IPS-15b (cell line): ENCODE results near the gene TNRC6B.

Experiments
- H3K27me3 ChIP-seq: one replicate; pipeline ENCODE4 v1.6.1; 2013; ENCODE audit warnings: low read length; ENCODE audit not compliant: control insufficient read depth, insufficient read depth
- H3K36me3 ChIP-seq: one replicate; pipeline ENCODE4 v1.6.1; 2013; ENCODE audit warnings: low read length; ENCODE audit not compliant: control insufficient read depth, insufficient read depth
- H3K4me1 ChIP-seq: one replicate; pipeline ENCODE4 v1.6.1; 2013; ENCODE audit warnings: mild to moderate bottlenecking, low read length; ENCODE audit not compliant: control insufficient read depth, insufficient read depth
- H3K4me3 ChIP-seq: one replicate; pipeline ENCODE4 v1.5.1; 2013; ENCODE audit warnings: low read depth, low read length
- H3K9ac ChIP-seq: one replicate; pipeline ENCODE4 v1.6.1; 2013; ENCODE audit warnings: low read depth, mild to moderate bottlenecking, low read length
- H3K9me3 ChIP-seq: one replicate; pipeline ENCODE4 v1.6.1; 2013; ENCODE audit warnings: mild to moderate bottlenecking, low read length; ENCODE audit not compliant: control insufficient read depth, insufficient read depth

The TNRC6B gene

DNA sequence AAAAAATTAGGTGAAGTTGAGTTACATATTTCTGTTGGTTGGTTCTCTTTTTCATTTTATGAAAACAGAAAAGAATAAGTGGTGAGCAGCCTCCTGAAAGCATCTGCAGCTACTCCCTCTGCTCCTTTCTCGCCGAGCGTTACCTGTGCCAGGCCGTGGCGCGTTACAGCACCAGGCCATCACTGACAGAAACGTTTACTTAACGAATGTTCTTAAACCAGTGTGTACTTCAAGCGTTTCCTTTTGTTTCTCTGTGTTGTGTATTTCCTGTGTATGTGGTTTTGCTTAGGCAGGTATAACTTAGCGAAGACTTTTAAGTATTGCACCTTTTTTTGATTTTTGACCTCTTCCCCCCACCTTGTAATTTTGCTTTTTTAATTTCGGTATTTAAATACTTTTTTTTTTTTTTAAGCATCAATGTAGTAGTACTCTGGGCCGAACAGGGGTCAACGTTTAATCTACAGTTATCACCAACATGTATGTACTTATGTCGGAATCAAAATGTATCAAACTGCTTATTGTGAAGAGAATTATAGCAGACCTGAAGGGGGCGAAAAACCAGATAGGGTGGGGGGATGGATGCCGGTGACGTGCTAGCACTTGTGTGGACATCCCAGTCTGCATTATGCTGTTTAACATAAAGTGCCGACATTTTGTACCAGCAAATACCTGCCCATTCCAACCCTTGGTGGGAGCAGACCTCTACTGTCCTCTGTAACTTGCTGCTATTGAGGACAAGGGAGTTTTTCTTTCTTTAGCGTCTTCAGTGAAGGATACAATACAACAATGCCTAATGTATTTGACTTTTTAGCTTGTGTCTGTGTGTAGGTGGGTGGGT, 147.0 kb downstream of the TNRC6B start:
- Histone ChIP-seq H3K9me3 (no peaks in the 10 kb centered on the region), H3K4me3 (no peak overlapping the region), H3K9ac (no peak overlapping the region), H3K27me3 (no peaks in the 10 kb centered on the region), H3K36me3 (peaks cover 21% of the 10 kb centered on the region), H3K4me1 (peaks cover 16% of the 10 kb centered on the region)

DNA sequence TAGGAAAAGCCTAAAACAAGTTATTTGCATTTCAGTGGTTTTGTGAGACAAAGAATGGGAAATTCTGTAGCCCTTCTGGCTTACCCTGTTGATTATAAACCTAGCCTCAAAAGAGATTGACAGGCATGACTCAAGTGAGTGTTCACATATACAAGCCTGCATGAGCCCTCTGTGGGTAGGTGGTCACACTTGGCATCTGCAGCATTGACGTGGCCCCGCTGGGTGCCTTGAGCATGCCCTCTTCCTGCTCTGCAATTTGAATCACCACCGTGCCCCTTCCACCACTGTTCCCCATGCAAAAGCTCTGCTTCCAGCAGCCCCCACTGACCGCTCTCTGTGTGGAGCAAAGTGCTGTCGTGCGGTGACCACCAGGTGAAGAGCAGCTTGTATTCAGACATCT, 147.6 kb downstream of the TNRC6B start:
- H3K9me3 ChIP-seq, result no peaks in the 10 kb centered on the region
- peaks cover 21% of the 10 kb centered on the region for H3K36me3 ChIP-seq
- H3K4me3 ChIP-seq, result no peak overlapping the region
- peaks cover 16% of the 10 kb centered on the region for H3K4me1 ChIP-seq
- no peak overlapping the region for H3K9ac ChIP-seq
- H3K27me3 ChIP-seq, result no peaks in the 10 kb centered on the region

DNA sequence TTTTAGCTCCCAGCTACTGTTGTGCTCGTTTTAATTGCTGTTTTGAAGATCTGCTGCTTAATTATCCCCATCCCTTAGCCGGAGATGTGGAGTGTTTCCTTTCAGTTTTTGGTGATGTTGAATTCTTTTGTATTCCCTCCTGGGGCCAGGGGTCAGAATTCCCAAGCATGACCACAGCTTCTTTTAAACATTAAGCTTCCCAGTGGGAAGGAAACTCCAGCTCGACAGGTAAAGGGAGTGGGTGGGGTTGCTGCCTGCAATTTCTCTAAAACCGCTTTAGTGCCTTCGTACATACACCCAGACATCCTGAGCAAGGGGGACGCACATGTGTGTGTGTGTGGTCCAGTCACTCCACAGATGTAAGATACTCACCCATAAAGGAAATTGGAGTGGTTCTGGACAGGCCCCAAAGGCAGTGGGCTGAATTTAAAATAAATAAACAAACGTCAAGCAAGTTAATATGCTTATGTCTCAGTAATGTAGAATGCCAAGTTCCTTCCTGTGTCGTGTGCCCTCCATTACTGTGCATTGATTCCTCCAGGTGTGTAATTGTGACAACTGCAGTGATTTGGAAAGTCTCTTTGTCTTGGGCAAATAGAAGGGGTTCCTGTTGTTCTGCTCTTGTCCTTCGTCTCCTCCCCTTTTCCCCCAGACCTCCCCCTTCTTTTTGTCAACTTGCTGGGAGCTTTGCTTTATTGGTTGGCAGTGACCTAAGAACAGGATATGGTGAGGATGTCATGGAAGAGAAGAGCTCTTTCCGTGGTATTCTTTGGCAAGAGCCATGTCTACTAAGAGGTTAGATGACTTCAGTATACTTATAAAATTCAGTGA, 149.4 kb downstream of the TNRC6B start:
- Histone ChIP-seq H3K27me3 (no peaks in the 10 kb centered on the region), H3K9me3 (no peaks in the 10 kb centered on the region), H3K9ac (no peak overlapping the region), H3K4me3 (no peak overlapping the region), H3K4me1 (peaks cover 32% of the 10 kb centered on the region), H3K36me3 (peaks cover 9% of the 10 kb centered on the region)

DNA sequence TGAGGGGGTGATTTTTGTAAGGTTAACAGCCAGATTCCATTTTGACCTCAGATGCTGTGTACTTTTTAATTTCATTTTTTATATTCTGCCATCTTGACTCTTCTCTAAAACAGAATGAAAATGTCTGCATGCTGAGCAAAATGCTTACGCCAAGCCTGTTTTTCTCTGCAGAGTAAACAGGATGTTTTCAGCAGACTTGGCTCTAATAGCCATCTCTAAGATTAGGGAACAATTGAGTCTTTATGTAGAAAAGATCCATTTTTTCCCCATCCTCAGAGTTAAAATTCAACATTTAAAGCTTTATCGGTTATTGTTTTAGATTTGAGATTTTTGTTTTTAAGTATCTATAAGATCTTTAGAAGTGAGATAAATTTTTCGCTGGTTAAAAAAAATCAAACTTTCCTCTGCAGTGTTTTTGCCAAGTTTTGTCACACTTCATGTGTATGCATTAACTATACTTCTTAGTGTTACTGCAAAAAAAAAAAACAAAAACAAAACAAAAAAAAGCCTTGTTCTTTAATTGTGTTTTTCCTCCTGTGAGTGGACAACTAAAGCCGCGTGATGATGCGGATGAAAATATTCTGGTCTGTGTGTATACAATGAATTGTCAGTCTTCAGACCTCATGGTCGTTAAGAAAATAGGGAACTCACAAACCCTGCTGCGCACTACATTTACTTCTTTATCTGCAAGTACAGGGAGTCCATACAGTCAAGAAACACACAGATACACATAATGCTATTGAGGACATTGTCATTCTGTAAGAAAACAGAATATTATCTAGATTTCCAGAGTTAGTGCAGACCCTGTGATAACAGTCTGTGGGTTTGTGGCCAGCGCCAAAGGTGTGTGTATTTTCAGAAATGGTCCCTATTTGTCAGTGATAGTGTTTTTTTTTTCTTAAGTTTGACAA, 151.1 kb downstream of the TNRC6B start:
- Histone ChIP-seq H3K27me3 (no peaks in the 10 kb centered on the region), H3K4me1 (peaks cover 40% of the 10 kb centered on the region), H3K4me3 (no peak overlapping the region), H3K36me3 (no peaks in the 10 kb centered on the region), H3K9me3 (no peaks in the 10 kb centered on the region), H3K9ac (no peak overlapping the region)

DNA sequence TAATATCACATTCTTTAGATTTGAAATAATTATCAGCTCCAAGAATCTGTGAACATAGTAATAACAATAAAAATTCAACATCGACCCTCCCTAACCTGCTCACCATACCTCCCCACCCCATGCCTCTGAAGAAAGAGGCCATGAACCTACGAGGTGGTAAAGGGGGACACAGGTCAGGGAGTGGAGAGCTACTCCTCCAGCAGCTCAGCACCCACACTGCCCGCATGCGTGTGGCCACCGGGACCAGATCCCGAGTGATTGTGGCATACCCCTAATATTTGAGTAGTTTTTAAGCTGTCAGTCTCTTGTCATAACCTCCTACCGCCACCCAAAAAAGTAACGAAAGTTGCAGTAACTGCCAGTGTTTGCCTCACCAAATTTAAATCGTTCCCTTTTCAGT, 151.7 kb downstream of the TNRC6B start:
- no peaks in the 10 kb centered on the region for H3K9me3 ChIP-seq
- peaks cover 38% of the 10 kb centered on the region for H3K4me1 ChIP-seq
- H3K4me3 ChIP-seq, result no peak overlapping the region
- no peaks in the 10 kb centered on the region for H3K27me3 ChIP-seq
- H3K9ac ChIP-seq, result no peak overlapping the region
- no peaks in the 10 kb centered on the region for H3K36me3 ChIP-seq

DNA sequence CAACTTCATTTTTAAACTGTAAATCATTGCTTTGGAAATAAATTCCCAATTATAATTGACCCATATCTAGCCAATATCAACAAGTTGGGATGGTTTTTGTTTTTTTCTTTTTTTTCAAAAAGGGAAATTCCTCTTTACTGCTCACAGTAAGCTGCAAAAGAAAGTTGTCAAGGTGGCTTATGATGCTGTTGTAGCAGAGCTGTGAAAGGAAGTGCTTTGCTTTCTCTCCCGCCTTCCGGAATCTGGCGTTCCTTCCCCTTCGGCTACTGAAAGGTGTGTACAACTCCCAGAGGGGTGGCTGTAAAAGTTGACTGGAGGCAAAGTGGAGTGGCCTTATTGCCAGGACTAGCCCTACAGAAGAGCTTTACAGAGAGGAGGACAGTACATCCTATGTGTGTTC, 152.4 kb downstream of the TNRC6B start:
- Histone ChIP-seq H3K4me3 (no peak overlapping the region), H3K4me1 (peaks cover 43% of the 10 kb centered on the region), H3K9me3 (no peaks in the 10 kb centered on the region), H3K9ac (no peak overlapping the region), H3K36me3 (no peaks in the 10 kb centered on the region), H3K27me3 (no peaks in the 10 kb centered on the region)

DNA sequence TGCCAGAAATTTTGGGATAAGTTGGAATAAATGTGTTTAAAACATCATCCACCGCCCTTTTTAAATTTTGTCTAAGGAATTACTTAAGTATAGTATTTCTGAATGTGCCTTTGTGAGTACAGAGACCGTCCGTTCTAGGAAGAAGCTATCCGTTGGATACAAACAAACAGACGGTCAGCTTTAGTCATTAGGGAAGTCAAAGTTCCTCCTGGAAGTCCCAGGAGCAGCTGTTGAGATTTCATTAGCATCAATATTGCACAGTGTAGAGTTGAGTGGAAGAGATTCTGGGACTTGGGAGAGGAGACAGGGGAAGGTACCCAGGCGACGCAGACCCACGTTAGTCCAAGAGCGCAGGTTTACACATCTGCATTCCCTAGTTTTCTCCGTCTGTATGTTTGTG, 152.9 kb downstream of the TNRC6B start:
- no peaks in the 10 kb centered on the region for H3K9me3 ChIP-seq
- H3K4me1 ChIP-seq, result peaks cover 38% of the 10 kb centered on the region
- H3K36me3 ChIP-seq, result no peaks in the 10 kb centered on the region
- H3K4me3 ChIP-seq, result no peak overlapping the region
- no peaks in the 10 kb centered on the region for H3K27me3 ChIP-seq
- H3K9ac ChIP-seq, result no peak overlapping the region

DNA sequence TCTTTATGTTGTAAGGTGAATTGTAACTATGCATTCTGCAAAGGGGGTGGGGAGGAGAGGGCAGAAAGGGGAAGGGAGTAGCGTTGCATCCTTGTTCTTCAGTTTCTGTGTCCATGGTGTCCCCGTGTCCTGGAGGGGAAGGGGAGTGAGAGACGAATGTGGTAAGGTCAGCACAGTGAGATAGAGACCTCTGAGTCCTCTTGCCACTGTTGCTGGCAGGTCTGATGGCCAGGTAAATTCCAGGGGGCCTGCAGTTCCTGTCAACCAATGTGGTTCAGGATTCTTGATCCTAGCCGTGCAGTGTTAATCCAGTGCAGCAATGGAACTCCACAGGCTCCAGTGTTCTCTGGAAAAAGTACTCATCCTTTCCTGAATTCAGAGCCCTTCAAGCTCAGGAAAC, 154.0 kb downstream of the TNRC6B start:
- H3K9ac ChIP-seq, result no peak overlapping the region
- no peaks in the 10 kb centered on the region for H3K9me3 ChIP-seq
- no peaks in the 10 kb centered on the region for H3K36me3 ChIP-seq
- no peaks in the 10 kb centered on the region for H3K27me3 ChIP-seq
- H3K4me1 ChIP-seq, result peaks cover 37% of the 10 kb centered on the region
- H3K4me3 ChIP-seq, result no peak overlapping the region

DNA sequence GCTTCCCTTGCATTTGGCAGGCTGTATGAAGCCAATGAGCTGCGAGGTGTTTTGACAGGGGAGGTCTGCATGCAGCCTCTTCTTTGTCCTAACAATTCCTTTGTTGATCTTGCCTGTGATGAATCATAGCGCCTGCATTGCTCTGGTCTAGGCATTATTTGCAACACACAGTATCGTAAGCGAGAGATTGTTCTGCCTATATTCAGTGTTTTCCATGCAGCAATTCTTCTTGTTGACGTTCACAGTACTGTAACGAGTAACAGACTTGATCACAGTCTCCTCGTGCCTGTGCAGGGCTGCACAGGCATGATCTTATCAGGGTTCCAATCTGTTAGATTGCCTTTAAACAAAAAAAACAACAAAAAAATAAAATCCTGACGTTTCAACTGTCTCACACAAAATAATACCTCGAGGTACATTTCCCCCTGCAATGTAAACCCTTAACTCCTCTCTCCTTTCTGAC, 154.6 kb downstream of the TNRC6B start:
- no peaks in the 10 kb centered on the region for H3K36me3 ChIP-seq
- no peaks in the 10 kb centered on the region for H3K9me3 ChIP-seq
- H3K4me1 ChIP-seq, result peaks cover 30% of the 10 kb centered on the region
- no peak overlapping the region for H3K9ac ChIP-seq
- no peak overlapping the region for H3K4me3 ChIP-seq
- no peaks in the 10 kb centered on the region for H3K27me3 ChIP-seq

DNA sequence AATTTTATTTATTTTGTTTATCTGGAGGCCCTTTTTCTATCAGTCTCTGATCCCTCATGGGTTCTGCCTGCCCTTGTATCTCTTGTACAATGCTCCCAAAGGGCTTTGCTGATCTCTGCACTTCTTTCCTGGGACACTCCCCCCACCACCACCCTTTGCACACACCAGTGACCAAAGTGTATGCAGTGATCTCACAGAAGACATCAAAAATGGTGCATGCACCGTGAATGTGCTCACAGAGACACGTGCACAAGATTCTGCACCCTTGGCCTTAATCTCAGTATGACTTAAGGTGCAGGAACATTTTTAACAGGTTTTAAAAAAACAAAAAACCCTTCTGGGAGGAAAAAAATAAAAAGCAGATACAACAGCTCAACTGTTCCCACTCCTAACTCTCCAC, 156.3 kb downstream of the TNRC6B start:
- Histone ChIP-seq H3K4me1 (peaks cover 30% of the 10 kb centered on the region), H3K9me3 (no peaks in the 10 kb centered on the region)

DNA sequence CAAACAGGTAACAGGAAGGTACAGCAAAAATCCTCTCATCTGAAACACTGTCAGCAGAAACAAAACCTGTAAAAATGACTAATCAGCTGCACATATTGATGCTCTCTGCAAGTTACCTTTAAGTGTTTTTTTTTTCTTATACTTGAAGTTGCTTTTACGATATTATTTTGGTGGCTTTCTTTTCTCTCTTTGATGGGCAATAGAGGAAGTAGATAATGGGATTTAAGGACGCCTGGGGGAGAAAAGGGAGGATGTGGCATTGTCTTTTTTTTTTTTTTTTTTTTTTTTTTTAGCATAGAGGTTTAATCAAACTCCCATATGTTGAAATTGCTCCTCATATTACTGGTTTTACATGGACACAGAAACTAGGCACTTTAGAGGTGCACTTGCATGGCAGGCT, 157.2 kb downstream of the TNRC6B start:
- H3K9me3 ChIP-seq, result no peaks in the 10 kb centered on the region
- no peaks in the 10 kb centered on the region for H3K27me3 ChIP-seq
- no peak overlapping the region for H3K9ac ChIP-seq
- H3K36me3 ChIP-seq, result no peaks in the 10 kb centered on the region
- peaks cover 30% of the 10 kb centered on the region for H3K4me1 ChIP-seq
- H3K4me3 ChIP-seq, result no peak overlapping the region

More for the DNA sequence above, 156.3 kb downstream of the TNRC6B start:
- H3K36me3 ChIP-seq, result no peaks in the 10 kb centered on the region
- H3K27me3 ChIP-seq, result no peaks in the 10 kb centered on the region
- no peak overlapping the region for H3K9ac ChIP-seq
- no peak overlapping the region for H3K4me3 ChIP-seq
